HG03575 (cell line): ENCODE results near the gene UTP4.

Source experiments
- ATAC-seq: cut with Tn5 transposase; IDR thresholded peaks from one replicate; pipeline ENCODE4 v1.9.1; 2021; ENCODE audit not compliant: unreplicated experiment, insufficient number of reproducible peaks, low FRiP score; ENCODE audit errors: extremely low read depth

UTP4 gene

GRCh38 chr16:69132424-69133252 is at the start of gene UTP4, which contains the start of gene CHTF8:
Gene UTP4 (plus strand): TSS chr16:69132649. CDS start chr16:69133460, 811 bp downstream.
Gene CHTF8 (minus strand): TSS chr16:69132588. CDS start chr16:69121458, 11,130 bp downstream.
- no peak for ATAC-seq

DNA sequence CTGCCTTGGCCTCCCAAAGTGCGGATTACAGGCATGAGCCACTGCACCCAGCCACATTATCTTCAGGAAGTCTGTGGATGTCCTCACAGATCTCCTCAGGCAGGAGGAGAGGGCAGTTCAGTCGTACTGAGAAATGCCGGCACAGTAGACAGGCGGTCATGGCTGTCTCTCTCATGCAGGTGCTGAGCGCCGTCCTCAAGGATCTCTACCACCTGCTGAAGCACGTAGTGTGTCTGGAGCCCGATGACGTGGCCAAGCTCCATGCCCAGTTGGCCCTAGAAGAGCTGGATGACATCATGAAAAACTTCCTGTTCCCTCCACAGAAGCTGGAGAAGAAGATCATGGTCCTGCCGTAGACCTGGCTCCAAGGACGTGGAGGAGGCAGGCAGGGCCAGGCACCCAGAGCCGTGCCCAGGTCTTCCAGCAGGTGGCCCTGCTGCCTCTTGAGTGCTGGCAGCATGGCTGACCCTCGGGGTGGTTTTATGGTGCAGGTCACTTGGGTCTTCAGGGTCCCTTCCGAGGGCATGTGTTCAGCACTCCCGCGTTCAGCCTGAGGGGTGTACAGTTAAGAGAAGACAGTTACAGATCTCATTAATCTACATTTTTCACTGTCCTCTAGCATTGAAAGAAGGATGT is 49.0 kb upstream of the UTP4 start:
- ATAC-seq, result no peak

DNA sequence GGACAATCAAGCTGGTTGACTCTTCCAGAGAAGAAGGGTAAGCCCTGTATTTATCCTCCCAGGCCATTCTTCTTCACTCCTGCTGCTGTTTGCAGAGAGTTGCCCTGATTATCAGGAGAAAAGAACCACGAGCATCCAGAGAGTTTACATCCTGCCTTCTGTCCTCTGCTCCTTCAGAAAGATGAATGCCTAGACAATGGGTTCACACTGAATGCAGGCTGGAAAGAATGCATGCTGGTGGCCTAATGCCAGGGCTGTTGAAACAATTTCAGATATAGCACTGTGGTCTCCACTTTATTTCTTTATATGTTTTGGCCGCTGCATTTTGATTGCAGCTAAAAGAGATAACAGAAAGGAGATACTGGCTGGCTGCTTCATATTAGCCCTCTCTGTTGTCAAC is 48.2 kb upstream of the UTP4 start:
- no peak for ATAC-seq

DNA sequence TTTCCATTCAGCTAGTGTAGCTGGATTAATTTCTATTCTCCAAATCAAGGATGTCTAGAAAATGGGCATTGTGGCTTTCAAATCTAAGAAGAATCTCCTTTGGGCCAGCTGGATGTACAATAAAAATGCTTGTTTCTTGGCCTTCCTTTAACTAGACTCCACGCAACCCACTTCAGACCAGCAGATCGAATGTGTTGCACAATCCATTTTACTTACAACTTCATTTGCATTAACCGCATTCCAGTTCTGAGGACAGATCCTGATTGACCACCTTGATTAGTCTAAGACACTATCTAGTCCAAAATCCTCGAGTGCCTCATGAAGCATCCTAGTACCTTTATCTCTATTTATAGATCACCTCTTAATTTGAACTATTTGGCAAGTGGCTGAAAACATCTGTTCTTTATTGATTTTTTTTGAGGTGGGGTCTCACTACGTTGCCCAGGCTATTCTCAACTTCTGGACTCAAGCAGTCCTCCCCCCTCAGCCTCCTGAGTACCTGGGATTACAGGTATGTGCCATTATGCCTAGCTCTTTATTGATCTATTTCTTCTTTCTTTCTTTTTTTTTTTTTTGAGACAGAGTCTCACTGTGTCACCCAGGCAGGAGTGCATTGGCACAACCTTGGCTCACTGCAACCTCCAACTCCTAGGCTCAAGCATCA is 47.3 kb upstream of the UTP4 start:
- no peak for ATAC-seq

GRCh38 chr16:69087161-69087581 is 45.3 kb upstream of the UTP4 start:
- no peak for ATAC-seq

- ATAC-seq, result no peak
Observed at GRCh38 chr16:69088684-69089083, 43.8 kb upstream of the UTP4 start.

DNA sequence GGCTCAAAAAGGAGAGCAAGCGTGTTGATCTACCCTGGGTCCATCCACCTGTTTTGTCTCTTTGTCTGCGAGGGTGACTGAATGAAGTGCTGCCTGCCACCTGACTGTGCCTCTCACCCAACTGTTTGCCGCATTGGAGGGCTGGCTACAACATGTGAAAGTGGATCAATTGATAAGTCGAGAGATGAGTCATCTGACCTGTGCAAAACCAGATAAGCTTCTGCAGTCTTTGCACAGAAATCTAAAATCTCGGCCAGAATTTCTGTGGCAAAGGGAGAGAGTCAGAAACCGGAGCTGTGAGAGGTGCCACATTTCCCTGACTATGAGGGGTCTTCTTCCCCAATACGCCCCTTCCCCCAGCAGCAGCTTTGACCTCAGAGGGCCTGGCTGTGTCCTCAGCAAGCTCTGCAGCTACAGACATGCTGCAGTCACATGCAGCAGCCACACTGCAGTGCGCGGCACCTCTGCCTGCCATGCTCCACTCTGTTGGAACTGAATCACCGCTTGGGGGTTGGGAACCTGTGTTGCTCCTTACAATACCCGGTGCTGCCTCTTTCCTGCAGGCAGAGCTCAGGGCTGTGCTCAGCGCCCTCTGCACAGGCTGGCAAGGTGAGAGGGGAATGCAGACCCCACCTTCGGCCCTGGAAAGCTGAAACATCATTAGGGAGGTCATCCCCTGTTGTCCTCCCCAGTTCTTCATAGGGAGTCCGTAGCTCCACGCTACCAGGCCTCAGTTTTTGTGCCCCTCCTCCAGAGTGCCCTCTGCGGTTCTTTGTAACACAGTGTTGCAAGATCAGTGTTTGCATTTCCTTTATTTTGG is 43.1 kb upstream of the UTP4 start:
- no peak for ATAC-seq

DNA sequence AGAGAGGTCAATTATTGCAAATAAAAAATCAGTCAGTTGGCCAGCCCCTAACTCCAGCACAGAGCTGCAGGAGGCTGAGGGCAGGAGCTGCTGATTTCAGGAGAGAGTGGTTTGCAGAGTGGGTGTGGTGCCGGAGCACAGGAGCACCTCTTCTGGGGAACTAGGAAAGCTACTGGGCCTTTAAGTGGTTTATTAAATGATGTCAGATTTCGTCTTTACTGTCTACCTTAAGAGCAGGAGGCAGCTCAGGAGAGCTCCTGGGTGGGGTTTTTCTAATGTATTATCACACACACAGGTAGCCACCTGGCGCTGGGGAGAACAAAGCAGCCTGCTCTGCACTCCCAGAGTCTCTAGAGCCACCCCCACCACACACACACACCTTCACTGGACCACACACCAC is 38.5 kb upstream of the UTP4 start:
- no peak for ATAC-seq

DNA sequence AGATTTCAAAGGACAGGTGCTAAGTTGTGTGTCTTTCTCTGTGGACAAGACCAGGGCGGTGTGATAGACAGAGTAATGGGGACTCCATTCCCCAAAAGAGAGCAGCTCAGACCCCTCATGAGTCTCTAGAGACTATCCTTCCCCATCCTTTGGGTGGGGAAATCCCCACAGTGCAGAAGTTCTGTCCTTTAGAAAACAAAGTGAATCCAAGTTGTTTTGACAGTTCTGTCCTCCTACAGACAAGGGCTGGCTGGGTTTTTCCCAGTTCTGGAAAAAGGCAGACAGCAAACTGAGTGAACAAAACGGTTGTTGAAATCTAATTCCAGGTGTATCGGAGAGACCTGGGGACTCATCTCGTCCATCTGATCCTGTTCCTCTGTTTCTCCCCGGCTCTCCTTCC is 37.9 kb upstream of the UTP4 start:
- ATAC-seq, result no peak

- no peak for ATAC-seq
Observed at GRCh38 chr16:69095193-69095592, 37.3 kb upstream of the UTP4 start.

DNA sequence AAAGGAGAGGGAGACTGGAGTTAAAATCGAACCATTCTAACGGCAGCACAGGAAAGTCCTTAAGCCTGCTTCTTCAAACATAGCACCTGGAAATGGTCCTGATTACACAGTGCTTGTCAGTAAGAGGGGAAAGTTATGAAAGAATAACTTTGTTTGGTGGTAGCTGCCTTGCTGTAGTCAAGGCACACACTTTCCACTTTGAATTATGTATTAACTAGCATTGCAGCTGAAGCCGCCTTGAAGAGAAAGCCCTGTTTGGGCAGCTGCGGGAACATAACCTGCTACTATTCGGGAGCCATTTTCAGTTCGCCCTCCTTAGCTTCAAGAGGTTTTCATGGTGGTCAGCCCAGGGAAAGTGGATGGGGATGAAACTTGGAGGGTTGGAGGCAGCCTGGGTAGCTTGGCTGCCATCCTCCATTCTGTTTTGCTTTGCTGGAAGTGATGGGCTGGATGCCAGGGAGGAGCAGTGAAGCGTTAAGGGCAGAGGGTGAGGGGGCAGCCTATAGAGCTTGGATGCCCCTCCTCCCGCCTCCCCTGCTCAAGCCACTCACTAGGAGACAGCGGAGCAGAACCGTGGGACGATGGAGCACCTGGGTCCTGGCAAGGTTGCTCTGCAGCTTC is 32.3 kb upstream of the UTP4 start:
- no peak for ATAC-seq

DNA sequence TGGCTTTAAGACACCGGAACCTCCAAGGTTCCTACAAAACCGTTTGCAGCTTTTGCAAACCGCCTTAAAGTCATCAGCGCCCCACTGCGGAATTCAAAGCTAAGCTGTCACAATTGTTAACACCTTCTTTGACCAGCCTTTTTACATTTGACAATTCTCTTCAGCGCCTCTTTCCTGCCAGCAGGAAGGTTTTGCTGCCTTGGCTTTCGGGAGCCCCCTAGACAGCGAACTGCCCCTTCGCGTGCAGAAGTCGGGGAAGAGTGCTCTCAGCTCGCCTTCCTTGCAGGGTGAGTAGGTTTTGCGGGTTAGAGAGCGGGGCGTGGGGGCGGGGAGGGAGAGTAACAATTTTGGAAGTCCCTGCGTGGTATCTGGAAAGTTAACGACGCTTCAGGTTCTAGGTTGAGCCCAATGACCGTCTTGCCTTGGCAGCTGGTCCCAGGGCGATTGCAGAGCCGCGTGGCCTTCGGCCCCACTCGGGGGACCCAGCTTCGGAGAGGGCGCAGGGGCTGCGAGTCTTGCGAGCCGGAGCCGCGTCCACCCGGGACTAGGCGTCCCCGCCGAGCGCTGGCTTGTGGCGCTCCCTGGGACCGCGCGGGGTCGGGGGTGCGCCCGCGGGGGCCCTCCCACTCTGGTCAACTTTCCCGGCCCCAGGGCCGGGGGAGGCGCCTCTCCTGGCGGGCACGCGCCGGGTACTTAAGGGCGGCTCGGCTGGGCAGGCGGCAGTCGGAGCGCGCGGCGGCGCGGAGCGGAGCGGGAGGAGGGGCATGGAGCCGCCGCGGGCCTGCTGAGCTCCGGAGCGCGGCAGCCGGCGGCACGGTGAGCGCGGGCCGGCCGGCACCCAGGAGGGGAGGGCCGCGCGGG is 26.7 kb upstream of the UTP4 start, which contains the start of gene HAS3:
TSS of gene HAS3 (plus strand) at position 153 of the 861 bp plus-strand sequence. CDS start 3,743 bp downstream, outside the sequence.
- ATAC-seq, result no peak

- ATAC-seq, result no peak
Observed at GRCh38 chr16:69106491-69107315, 25.7 kb upstream of the UTP4 start.

GRCh38 chr16:69107316-69107962 is 25.0 kb upstream of the UTP4 start:
- ATAC-seq, result no peak

DNA sequence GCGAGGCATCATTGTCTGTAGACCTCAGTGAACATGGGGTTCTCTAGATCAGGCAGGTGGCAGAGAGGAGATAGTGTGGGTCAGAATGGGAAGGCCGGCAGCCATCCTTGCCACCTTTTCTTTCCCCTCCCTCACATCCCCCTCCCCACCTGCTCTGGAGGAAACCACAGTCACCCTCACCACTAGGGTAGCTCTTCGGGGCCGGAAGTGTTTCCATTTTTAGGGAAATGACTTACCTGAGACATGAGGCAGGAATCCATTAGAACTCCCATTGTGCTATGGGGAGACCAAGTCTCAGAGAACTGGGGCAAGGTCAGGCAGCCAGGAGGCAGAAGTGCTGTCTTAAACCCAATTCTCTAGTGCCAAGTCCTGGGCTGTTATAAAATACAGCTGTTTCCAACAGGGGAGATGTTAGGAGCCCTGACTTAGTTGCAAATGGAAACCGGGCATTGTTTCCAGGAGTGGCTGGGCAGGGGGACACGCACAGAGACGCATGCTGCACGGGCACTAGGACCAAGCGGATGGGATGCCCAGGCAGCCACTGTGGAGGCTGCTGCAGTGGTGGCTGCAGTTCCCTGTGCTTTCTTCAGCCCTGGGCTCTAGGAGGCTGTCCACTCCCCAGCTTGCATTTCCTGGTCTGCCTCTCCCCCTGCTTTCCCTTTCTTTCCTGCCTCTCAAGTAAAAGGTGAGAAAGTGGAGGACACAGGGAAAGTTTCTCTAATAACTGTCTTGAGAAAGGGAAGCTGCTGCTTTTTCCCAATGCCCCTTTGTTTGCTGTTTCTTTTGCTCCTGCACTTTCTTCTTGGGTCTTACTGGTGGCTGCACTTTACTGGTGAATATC is 24.2 kb upstream of the UTP4 start:
- ATAC-seq, result no peak

DNA sequence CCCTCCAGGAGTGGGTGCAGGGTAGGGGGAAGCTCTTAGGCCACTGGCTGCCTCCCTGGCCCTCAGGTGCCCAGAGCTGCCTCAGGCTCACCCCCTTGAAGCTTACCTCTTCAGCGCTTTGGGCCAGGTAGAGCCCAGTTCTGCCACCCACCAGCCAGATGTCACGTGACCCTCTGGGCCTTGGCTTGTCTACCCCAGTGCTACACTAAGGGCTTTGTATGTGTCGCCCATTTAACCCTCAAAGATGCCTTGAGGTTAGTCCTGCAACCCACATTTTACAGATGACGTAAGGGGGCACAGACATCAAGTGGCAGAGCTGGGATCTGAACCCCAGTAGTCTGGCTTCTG is 23.6 kb upstream of the UTP4 start:
- no peak for ATAC-seq
